CD4-positive, alpha-beta T cell (primary cell): ENCODE data around the gene ERN1. TPM values are rescaled to one million over a fixed set of nuclear protein-coding genes. Genes with fewer than 3 reads are reported as not detected.
"Not testable (repeated sequence)": the region's sequence is repeated elsewhere in the genome, so short reads cannot be mapped to it uniquely, and the experiment has no call there.

Experiments
- ATAC-seq: fragments of 200-7000 bp; cut with Tn5 transposase; one replicate; pipeline ENCODE4 v1.10.0; 2022; ENCODE audit warnings: mild to moderate bottlenecking; ENCODE audit not compliant: poor library complexity
- CTCF ChIA-PET: fragments of 350-600 bp; sonication (Branson Sonifier 250); formaldehyde crosslinking; loops from one replicate; lab custom pipeline; 2021; ENCODE audit warnings: antibody characterized with exemption, inconsistent platforms; lab: Charles Lee
- POLR2A ChIA-PET: fragments of 350-600 bp; sonication (Branson Sonifier 250); formaldehyde crosslinking; loops from one replicate; lab custom pipeline; 2021; ENCODE audit warnings: antibody characterized with exemption, inconsistent platforms; lab: Charles Lee
- DNase-seq, 14 experiments: peaks; one replicate each; pipeline ENCODE4 v3.0.0-alpha.2; 2013 to 2020; ENCODE audit warnings: mixed read lengths in 2 of 14
- H3K27ac ChIP-seq, 2 donors: one replicate each; pipeline versions ENCODE4 v1.5.1 to v1.7.0; 2013; ENCODE audit warnings: low read length in 2 of 2, low read depth in 1 of 2, mild to moderate bottlenecking in 1 of 2
- H3K27me3 ChIP-seq, 2 experiments: 1 replicate in 1 of 2; 2 replicates in 1 of 2; pipeline versions ENCODE4 v1.6.1 to v1.7.0; 2013; ENCODE audit warnings: low read length in 2 of 2, control low read depth in 1 of 2, mild to moderate bottlenecking in 1 of 2, moderate library complexity in 1 of 2; ENCODE audit not compliant: insufficient read depth in 2 of 2, control insufficient read depth in 1 of 2
- H3K36me3 ChIP-seq: one replicate; pipeline ENCODE4 v1.6.1; 2013; ENCODE audit warnings: low read length, control low read depth; ENCODE audit not compliant: insufficient read depth
- H3K4me1 ChIP-seq: one replicate; pipeline ENCODE4 v1.6.1; 2013; ENCODE audit warnings: low read length, control low read depth; ENCODE audit not compliant: insufficient read depth
- H3K4me3 ChIP-seq: one replicate; pipeline ENCODE4 v1.5.1; 2013; ENCODE audit warnings: mild to moderate bottlenecking, low read length, moderate library complexity
- H3K9me3 ChIP-seq, 2 experiments: 1 replicate in 1 of 2; 2 replicates in 1 of 2; pipeline versions ENCODE4 v1.6.1 to v1.7.0; 2013; ENCODE audit warnings: low read length in 2 of 2, mild to moderate bottlenecking in 2 of 2, control low read depth in 1 of 2, moderate library complexity in 1 of 2; ENCODE audit not compliant: control insufficient read depth in 1 of 2, insufficient read depth in 1 of 2
- H3K27ac Mint-ChIP-seq: one replicate; pipeline ENCODE4 v1.8.0; 2020; ENCODE audit warnings: mixed read lengths
- H3K27me3 Mint-ChIP-seq: one replicate; pipeline ENCODE4 v1.8.0; 2021; ENCODE audit warnings: mixed read lengths
- H3K36me3 Mint-ChIP-seq: one replicate; pipeline ENCODE4 v1.8.0; 2021; ENCODE audit warnings: low read depth, mixed read lengths
- H3K4me1 Mint-ChIP-seq: one replicate; pipeline ENCODE4 v1.8.0; 2021; ENCODE audit warnings: low read depth, mixed read lengths
- H3K4me3 Mint-ChIP-seq: one replicate; pipeline ENCODE4 v1.8.0; 2020; ENCODE audit warnings: mild to moderate bottlenecking, mixed read lengths
- H3K9me3 Mint-ChIP-seq: one replicate; pipeline ENCODE4 v1.8.0; 2020; ENCODE audit warnings: mixed read lengths
- intact Hi-C, 2 experiments: fragments of 100-400 bp; cut with DNase I in 1 of 2; cut with micrococcal nuclease in 1 of 2; formaldehyde crosslinking; loops; one replicate each; pipeline versions ENCODE4 v1.15.1 to v1.9.0; 2023 to 2025; cut with DNase I, micrococcal nuclease
- polyA plus RNA-seq, 2 donors: library from polyadenylated mRNA; unstranded; fragments of 120-200 nt; gene quantifications; one replicate each; pipeline ENCODE4 v1.2.1, GENCODE V29; 2013
- total RNA-seq, 174 experiments: library from RNA in 2 of 174; stranded (reverse) in 2 of 174; gene quantifications; one replicate each; pipeline ENCODE4 v1.2.3 and lab custom pipeline; 2021 to 2026
- TF ChIP-seq, protein P1 (sequence below): fragments of 200-600 bp; IDR thresholded peaks from one replicate; pipeline ENCODE4 v1.8.0; 2022; ENCODE audit warnings: antibody characterized with exemption, mild to moderate bottlenecking

The ERN1 gene
- 10 to 100 TPM; 62.7 to 67.8 TPM for total RNA-seq
- 43.8 TPM for polyA plus RNA-seq (2013, experiment 1 of 2)
- polyA plus RNA-seq (2013, experiment 2 of 2) = 73.3 TPM
- total RNA-seq (lab: John Stamatoyannopoulos, UW) = 28.4 to 532 (median 158) reads per million in 172 experiments

DNA sequence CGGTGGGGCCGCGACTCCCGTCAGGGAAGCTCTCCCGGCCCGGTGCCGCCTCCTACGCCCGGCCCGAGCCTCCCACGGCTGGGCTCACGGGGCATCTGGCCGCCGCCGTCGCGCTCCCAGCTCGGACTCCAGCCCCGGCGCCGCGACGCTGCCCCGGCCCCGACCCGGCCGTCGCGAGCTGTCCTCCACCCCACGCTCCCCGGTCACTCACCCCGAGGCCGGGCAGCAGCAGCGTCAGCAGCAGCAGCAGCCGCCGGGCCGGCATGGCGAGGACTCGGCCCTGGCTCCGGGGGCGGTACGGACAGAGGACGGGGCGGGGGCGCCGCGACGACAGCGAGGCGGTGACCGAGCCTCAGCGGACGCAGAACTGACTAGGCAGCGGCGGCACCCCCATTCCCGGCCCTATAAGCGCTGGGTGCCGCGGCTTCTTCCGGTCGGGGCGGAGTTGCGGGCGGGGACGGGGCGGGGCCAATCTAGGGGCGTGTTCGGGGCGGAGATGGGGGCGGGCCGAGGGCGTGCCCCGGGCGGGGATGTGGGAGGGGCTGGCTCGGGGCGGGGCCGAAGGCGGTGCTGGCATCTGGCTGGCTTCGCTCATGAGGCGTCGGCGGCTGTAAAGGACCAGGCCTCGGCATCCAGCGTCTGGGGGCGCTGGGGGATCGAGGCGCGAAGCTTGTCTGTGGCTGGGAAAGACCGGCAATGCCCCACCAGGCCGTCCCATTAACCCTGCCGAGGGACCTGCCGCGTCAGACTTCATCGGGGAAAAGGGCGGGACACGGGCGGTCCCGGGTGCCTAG is at the start of gene ERN1:
ERN1 (minus strand) TSS at position 380 of the 794 bp plus-strand sequence; CDS start at position 265, 115 bp downstream.
- Mint-ChIP-seq H3K27me3 (no peaks in the 10 kb centered on the region), H3K4me3 (peak within 1 kb of the TSS; percentile 99), H3K4me1 (peaks cover 57% of the 10 kb centered on the region), H3K27ac (peak within 1 kb of the TSS; percentile 92), H3K36me3 (peaks cover 11% of the 10 kb centered on the region), H3K9me3 (no peaks in the 10 kb centered on the region)
- ATAC-seq (peak; percentile 86), DNase-seq (peak; percentile 85 to 95 (median 91))
- intact Hi-C loops = loop anchor here (1.0 to 10.0 kb wide), 6 partner anchors 16 to 535 kb away; partner anchors contain the start of genes GH1 (in 1 of the 2) and SMURF2 (in 1 of the 2)
- TF ChIP-seq, protein P1, sequence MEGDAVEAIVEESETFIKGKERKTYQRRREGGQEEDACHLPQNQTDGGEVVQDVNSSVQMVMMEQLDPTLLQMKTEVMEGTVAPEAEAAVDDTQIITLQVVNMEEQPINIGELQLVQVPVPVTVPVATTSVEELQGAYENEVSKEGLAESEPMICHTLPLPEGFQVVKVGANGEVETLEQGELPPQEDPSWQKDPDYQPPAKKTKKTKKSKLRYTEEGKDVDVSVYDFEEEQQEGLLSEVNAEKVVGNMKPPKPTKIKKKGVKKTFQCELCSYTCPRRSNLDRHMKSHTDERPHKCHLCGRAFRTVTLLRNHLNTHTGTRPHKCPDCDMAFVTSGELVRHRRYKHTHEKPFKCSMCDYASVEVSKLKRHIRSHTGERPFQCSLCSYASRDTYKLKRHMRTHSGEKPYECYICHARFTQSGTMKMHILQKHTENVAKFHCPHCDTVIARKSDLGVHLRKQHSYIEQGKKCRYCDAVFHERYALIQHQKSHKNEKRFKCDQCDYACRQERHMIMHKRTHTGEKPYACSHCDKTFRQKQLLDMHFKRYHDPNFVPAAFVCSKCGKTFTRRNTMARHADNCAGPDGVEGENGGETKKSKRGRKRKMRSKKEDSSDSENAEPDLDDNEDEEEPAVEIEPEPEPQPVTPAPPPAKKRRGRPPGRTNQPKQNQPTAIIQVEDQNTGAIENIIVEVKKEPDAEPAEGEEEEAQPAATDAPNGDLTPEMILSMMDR = no peak
- ChIA-PET CTCF (interaction anchor here (0.9 to 9.5 kb wide), 7 partner anchors 63 to 139 kb away, joined by 3 to 170 read pairs (median 6); partner anchors contain the start of gene ICAM2), POLR2A (interaction anchor here (0.6 to 7.1 kb wide), 29 partner anchors 9 to 389 kb away, joined by 3 to 166 read pairs (median 6); partner anchors contain the start of genes CD79B, CEP95, DDX5 and ICAM2)
- Histone ChIP-seq H3K9me3 (no peaks in the 10 kb centered on the region), H3K4me3 (peak within 1 kb of the TSS; percentile 89), H3K36me3 (no peaks in the 10 kb centered on the region), H3K4me1 (peaks cover 36% of the 10 kb centered on the region), H3K27ac (peak within 1 kb of the TSS; percentile 88 to 96), H3K27me3 (no peaks in the 10 kb centered on the region)

DNA sequence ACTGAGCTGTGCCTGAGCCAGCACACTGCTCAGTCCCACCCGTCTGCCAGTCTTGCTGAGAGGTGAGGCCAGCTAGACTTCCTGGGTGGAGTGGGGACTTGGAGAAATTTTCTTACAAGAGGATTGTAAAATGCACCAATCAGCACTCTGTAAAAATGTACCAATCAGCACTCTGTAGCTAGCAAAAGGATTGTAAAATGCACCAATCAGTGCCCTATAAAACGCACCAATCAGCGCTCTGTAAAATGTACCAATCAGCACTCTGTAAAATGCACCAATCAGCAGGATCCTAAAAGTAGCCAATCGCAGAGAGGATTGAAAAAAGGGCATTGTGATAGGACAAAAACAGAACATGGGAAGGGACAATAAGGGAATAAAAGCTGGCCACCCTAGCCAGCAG is 49.1 kb upstream of the ERN1 start:
- DNase-seq, H3K4me1 Mint-ChIP-seq, H3K9me3 ChIP-seq, H3K4me3 Mint-ChIP-seq, H3K9me3 Mint-ChIP-seq, H3K27ac Mint-ChIP-seq, H3K27me3 Mint-ChIP-seq, intact Hi-C loops, H3K4me1 ChIP-seq, H3K27ac ChIP-seq, CTCF ChIA-PET, H3K4me3 ChIP-seq, ATAC-seq, H3K27me3 ChIP-seq: not testable (repeated sequence)
- H3K36me3 ChIP-seq = peaks cover 23% of the 10 kb centered on the region
- POLR2A ChIA-PET = interaction anchor here (2.5 kb wide), 1 partner anchor 33 kb away, joined by 7 read pairs; no protein-coding TSS in a partner anchor
- peaks cover 39% of the 10 kb centered on the region for H3K36me3 Mint-ChIP-seq

DNA sequence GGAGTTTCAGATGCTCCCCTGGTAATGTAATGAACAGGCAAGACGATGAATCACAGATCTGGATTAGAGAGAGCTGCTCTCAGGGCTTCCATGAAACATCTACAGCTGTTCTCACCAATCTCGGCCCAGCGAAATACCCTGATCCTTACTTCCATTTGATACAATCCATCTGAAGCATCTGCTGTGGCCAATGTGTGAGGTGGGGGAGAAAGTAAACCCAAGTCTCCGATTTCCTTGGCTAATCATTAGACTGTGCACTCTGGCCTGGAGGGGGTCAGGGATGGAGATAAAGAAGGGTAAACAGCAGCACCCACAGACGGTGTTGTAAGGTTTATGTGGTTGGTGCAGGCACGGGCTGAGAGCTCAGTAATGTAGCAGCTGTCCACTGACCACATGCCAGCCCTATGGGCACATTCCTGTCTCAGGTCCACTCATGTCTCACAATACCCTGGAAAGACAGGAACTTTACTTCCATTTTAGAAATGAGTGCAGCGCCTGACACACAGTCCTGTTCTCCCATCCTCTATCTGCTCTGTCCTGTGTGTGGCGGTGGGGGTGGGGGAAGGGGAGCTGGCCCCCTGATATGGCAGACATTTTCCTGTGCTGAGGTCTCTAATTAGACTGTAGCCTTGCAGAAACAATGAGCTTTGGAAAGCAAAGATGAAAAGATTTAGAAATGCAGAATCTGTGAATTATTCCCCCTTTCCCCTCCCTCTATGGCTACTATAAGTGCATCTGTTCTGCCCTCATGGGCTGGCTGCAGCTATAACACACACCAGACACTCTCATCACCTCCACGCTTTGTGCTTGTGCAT is 48.3 kb upstream of the ERN1 start:
- POLR2A ChIA-PET = interaction anchor here (1.0 to 2.5 kb wide), 2 partner anchors 33 to 82 kb away, joined by 3 to 7 read pairs; no protein-coding TSS in a partner anchor
- Mint-ChIP-seq H3K9me3 (no peaks in the 10 kb centered on the region), H3K27ac (no peak overlapping the region)

More for the DNA sequence above, 48.3 kb upstream of the ERN1 start:
- ATAC-seq (no peak), DNase-seq (no peak)
- no peaks in the 10 kb centered on the region for H3K27me3 ChIP-seq
- H3K4me1 ChIP-seq = peaks cover 2% of the 10 kb centered on the region
- TF ChIP-seq, protein P1 = no peak
- CTCF ChIA-PET = no interaction called here
- no peak overlapping the region for H3K4me3 ChIP-seq
- Mint-ChIP-seq H3K36me3 (peaks cover 39% of the 10 kb centered on the region), H3K4me3 (no peak overlapping the region), H3K27me3 (no peaks in the 10 kb centered on the region), H3K4me1 (no peaks in the 10 kb centered on the region)
- H3K9me3 ChIP-seq = peaks cover 0 to 5% of the 10 kb centered on the region in 2 experiments
- peaks cover 23% of the 10 kb centered on the region for H3K36me3 ChIP-seq
- intact Hi-C loops = no loop called here
- H3K27ac ChIP-seq = no peak overlapping the region
